Left cardiac atrium (tissue), 4 donors: Measurements from ENCODE around the gene ATXN7L3B. TPM values are rescaled to one million over a fixed set of nuclear protein-coding genes. Genes with fewer than 3 reads are reported as not detected.
"Not testable (repeated sequence)": the region's sequence is repeated elsewhere in the genome, so short reads cannot be mapped to it uniquely, and the experiment has no call there.

Experiments used
- ATAC-seq, 2 donors: fragments of 200-7000 bp; cut with Tn5 transposase; one replicate each; pipeline ENCODE4 v1.9.1; 2020; ENCODE audit warnings: mild to moderate bottlenecking in 2 of 2, moderate library complexity in 2 of 2
- DNase-seq: peaks from one replicate; pipeline ENCODE4 v3.0.0-alpha.2; 2020
- intact Hi-C, 2 donors: fragments of 100-400 bp; cut with DNase I; formaldehyde crosslinking; loops; one replicate each; pipeline versions ENCODE4 v1.14.1 to v1.15.1; 2022 to 2023
- long read RNA-seq: library from polyadenylated mRNA; unstranded; transcript quantifications from one replicate; pipeline ENCODE4 v2.0.0, GENCODE V29; 2021
- total RNA-seq, 2 donors: library from RNA; stranded (reverse); fragmentation: NEBNext Ultra II Directional; extraction: Animal tissue kit (Norgen Biotek cat#: 25700); gene quantifications; one replicate each; pipeline ENCODE4 v1.2.1, GENCODE V29; 2021
- donor health status: DM: no; HTN: yes; CAD: no.
- donor health status: DM: no; HTN: yes; CAD: no; lungs with severe emphysema.
- donor health status: DM: yes; HTN: yes; CAD: no.
- donor health status: Dilated cardiomyopathy.

ATXN7L3B gene
- total RNA-seq: 10 to 100 TPM; 22.0 to 22.5 TPM
- long read RNA-seq, full-length matches to known transcripts: 68 of 68 reads
- long read RNA-seq, partial matches to known transcripts: 0 of 68 reads
- long read RNA-seq, other reads (novel, unspliced or antisense): 0 of 68 reads

DNA sequence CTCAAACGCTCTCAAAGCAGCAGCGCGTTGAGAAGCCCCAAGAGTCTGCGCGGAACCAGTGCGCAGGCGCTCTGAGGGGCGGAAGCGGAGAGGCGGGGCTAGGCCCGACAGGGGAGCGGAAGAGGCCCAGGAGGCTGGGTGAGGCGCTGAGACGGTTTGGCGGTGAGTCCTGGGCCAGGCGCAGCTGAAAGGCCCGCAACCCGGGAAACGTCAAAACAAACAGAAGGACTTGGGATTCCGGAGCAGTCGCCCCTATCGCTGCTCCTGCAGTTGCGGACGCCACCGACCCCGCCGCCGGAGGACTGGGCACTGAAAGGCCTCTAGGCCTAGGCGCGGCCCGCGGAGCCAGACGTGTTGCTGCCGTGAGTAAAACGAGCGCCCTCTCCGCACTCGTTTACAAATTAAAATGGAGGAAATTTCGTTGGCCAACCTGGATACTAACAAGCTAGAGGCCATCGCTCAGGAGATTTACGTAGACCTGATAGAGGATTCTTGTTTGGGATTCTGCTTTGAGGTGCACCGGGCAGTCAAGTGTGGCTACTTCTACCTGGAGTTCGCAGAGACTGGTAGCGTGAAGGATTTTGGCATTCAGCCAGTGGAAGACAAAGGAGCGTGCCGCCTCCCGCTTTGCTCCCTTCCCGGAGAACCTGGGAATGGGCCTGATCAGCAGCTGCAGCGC is at the start of gene ATXN7L3B:
TSS of gene ATXN7L3B (plus strand) at position 129 of the 679 bp plus-strand sequence. CDS start at position 407, 278 bp downstream.
- peak; percentile 100 for ATAC-seq
- peak; percentile 94 for DNase-seq
- intact Hi-C loops: no loop called here

DNA sequence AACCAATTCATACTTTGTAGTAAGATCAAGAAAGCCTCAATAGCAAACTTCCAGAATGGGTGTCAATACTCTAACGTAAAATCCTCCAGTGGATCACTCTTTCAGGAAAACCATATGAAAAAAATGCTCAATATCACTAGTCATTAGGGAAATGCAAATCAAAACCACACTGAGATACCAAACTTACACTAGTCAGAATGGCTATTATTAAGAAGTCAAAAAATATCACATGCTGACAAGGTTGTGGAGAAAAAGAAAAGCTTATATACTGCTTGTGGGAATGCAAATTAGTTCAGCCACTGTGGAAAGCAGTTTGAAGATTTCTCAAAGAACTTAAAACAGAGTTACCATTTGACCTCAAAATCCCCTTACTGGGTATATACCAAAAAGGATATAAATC is 49.5 kb upstream of the ATXN7L3B start:
- ATAC-seq (no peak), DNase-seq (no peak)
- intact Hi-C loops: no loop called here

- ATAC-seq (no peak), DNase-seq (no peak)
- intact Hi-C loops: no loop called here
Observed at GRCh38 chr12:74489543-74489942, 48.1 kb upstream of the ATXN7L3B start.

- no peak for ATAC-seq
- DNase-seq: no peak
- intact Hi-C loops: no loop called here
Observed at GRCh38 chr12:74490390-74491064, 47.1 kb upstream of the ATXN7L3B start.

DNA sequence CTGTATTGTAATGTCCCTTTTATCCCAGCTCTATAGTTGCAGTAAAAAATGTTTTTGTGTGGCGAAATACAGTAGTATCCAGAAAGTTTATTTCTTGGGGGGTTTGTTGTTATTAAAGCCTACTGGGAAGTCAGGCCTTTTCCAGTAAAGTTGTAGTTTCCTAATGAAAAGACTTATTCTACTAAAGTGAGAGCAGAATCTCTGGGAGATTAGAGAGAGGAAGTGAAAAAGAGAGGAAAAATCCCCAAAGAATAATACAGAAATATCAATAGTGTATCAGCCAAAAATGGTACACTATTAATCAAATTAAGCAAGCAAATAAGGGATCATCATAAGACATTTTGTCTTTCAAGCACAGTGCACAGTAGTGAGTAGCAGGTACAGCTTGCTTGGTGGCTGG is 46.3 kb upstream of the ATXN7L3B start:
- no peak for ATAC-seq
- DNase-seq: no peak
- intact Hi-C loops: no loop called here

DNA sequence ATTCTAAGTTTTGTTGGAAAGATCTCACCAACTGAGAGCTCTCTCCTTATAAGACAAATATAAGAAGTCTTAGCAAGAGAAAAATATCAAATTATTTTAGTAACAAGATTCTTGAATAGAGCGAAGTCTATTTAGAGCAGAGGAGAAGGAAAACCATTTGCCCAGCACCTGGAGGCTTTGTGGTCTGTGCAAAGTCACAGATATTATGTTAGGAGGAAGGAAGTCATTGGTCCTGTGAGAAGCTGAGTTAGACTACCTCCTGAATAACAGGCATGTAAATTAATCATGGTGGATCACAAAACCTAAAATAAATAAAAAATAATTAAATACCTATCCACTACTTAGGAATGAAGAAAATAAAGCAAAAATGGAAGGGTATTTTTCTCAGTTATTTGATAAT is 38.4 kb upstream of the ATXN7L3B start:
- intact Hi-C loops: no loop called here
- no peak for DNase-seq
- ATAC-seq: no peak

DNA sequence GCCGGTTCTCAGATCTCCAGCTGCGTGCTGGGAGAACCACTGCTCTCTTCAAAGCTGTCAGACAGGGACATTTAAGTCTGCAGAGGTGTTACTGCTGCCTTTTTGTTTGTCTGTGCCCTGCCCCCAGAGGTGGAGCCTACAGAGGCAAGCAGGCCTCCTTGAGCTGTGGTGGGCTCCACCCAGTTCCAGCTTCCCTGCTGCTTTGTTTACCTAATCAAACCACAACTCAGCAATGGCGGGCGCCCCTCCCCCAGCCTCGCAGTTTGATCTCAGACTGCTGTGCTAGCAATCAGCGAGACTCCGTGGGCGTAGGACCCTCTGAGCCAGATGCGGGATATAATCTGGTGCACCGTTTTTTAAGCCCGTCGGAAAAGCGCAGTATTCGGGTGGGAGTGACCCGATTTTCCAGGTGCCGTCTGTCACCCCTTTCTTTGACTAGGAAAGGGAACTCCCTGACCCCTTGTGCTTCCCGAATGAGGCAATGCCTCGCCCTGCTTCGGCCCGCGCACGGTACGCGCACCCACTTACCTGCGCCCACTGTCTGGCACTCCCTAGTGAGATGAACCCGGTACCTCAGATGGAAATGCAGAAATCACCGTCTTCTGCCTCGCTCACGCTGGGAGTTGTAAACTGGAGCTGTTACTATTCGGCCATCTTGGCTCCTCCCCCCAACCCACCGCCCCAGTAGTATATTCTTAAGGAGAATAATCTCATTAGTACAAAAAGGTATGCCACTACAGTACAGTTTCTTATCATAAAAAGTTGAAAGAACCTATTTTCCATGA is 28.6 kb upstream of the ATXN7L3B start:
- ATAC-seq: not testable (repeated sequence)

GRCh38 chr12:74509886-74510285 is 27.7 kb upstream of the ATXN7L3B start:
- ATAC-seq (no peak), DNase-seq (no peak)
- intact Hi-C loops: no loop called here

More for the DNA sequence above, 28.6 kb upstream of the ATXN7L3B start:
- DNase-seq, intact Hi-C loops: not testable (repeated sequence)

DNA sequence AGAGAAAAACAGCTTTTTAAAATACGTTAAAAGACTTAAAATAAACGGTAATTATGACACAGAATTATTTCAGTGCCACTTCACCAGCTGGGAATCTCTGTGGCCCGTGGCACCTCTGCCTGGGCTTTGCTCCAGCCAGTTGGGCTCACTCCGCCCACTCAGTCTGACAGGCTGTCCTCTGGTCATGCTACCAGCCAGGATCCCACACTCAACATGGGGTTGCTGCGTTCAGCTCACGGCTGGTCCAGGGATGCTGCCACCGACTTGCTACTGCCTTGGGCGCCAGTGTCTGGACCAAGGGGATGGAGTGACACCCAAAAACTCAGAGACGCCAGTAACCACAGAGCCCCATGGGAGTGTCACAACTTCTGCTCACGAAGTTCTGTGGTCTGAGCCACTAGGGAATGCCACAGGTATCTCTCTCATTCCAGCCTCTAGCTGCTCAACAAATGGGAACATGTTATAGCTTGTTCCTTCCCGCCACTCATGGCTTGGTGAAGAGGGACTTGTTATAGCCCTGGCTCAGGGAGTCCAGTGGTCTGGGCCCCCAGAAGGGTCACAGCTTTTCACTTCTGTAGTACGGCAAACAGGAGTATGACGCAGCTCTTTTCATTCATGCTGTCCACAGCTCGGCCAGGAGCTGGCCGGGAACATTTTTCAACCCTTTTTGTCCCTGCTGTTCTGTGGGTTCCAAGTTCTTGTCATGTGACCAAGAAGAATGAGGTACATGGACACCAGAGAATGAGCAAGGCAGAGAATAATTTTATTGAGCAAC is 23.4 kb upstream of the ATXN7L3B start:
- ATAC-seq (no peak), DNase-seq (no peak)
- intact Hi-C loops: no loop called here

- ATAC-seq: no peak
- intact Hi-C loops: no loop called here
Observed at GRCh38 chr12:74515849-74516248, 21.8 kb upstream of the ATXN7L3B start.

DNA sequence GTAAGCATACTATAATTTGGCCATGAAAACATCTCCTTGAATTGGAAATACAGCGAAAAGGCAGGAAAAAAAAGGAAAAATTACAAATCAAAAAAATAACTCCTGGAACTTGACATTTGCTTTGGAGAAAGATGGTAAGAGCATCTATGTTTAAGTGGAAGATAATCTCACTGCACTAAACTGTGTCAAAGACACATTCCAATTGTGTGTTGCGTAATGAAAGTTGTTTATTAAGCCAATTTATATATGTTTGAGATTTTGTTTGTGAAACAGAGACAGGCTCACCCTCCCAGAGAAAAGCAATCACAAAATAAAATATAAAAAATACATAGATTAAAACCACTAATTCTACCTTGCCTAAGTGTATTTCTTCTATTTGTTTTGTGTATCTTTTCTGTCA is 11.1 kb upstream of the ATXN7L3B start:
- intact Hi-C loops: no loop called here
- ATAC-seq: no peak
- no peak for DNase-seq

More at GRCh38 chr12:74515849-74516248, 21.8 kb upstream of the ATXN7L3B start:
- no peak for DNase-seq

DNA sequence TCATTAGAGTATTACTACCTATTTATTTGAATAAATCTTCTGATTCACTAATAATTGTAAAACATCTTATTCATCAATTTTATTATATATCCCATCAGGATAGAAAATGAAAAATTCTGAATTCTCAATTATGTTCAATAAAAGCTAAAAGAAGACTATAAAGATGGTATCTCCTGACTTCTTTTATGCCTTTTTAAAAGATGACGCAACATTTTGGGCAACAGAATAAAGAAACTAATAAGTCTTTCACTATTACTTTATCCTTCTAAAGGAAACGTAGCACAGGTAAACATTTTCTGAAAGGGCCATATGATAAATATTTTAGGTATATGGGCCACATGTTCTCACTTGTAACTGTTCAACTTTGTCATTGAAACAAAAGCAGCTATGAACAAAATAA is 10.1 kb upstream of the ATXN7L3B start:
- no peak for DNase-seq
- intact Hi-C loops: no loop called here
- no peak for ATAC-seq

DNA sequence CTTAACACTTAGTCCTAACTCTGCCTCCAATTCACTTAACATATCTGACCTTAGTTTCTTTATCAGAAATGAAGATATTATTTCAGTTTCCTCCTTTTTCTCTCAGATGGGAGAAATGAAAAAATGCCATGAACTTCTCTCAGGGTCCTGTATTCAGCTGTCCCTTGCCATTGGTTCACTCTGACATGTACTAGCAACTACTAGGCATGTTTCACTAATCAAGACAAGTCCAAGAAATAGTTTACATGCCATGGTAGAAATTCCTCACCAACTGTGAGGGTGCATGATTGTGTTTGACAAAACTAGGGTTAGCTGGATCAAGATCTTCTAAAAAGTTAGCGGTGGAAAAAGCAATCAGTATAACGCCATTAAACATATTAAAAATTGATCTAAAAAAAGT is 7.0 kb upstream of the ATXN7L3B start:
- intact Hi-C loops: no loop called here
- ATAC-seq (no peak), DNase-seq (no peak)

DNA sequence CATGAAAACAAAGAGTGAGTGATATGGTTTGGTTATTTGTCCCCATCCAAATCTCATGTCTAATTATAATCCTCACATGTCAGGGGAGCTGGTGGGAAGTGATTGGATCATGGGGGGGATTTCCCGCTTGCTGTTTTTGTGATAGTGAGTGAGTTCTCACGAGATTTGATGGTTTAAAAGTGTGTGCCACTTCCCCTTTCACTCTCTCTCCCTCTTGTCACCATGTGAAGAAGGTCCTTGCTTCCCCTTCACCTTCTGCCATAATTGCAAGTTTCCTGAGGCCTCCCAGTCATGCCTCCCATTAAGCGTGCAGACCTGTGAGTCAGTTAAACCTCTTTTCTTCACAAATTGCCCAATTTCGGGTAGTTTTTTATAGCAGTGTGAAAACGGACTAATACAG is 2.1 kb upstream of the ATXN7L3B start:
- intact Hi-C loops: no loop called here
- no peak for ATAC-seq
- DNase-seq: no peak

DNA sequence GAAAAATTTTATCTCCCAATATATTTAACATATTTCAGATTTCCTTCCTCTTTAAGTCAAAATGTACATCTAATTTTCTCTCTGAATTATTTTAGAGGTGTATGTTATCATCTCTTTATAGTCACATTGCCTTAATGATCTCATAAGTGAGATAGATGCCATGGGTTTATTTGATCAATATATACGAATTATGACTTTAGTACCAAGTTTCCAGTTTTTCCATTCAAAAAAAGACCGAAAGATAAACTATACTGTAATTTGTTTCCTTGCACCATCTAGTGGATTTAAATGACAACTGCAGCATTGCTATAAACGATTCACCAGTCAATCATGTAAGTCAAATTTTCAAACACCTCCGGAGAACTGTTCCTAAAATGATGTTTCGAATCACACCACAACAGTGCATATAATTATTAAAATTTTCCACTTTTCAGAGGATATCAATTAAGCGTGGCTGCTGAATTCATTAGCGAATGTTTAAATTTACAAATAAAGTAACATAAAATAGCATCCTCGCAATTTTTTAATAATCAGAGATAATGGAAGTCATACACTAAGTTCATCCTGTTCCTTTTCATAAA is 419 bp upstream of the ATXN7L3B start:
- DNase-seq: no peak
- intact Hi-C loops: no loop called here
- ATAC-seq: peak; percentile 28 to 52

DNA sequence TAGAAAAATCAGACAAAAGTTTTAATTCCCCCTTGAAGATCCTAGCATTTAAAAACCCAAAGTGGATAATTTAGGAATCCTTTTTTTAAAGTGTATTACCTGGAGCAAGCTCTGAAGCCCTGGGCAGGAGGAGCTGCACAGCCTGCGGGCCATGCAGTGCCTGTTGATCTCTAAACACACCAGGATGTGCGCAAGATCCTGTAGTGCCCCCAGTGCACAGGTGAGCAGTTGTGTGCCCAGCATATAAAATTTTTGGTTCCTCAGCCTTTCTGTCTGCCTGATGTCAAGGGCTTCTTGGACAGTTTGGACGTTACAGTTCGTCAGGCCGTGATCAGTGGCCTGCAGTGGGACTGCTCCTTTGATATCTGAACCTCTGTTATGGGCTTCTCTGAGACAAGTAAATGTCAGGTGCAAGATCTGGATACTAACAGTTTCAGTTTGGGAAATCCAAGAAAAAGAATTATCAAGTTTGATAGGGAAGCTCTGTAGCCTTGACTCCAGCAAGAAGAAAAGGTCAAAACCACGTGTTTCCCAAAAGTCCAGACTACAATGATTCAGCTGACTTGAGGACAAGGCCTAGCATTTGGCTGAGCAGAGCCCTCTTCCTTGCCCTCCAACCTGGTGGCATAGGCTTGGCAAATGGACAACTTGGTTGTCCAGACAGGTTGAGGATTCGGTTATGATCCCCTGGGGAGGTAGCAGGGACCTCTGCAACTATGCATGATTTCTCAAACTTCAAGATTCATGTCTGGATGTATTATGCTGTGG is 1.0 kb downstream of the ATXN7L3B start:
- intact Hi-C loops: no loop called here
- no peak for DNase-seq

GRCh38 chr12:74539261-74539660 is 1.6 kb downstream of the ATXN7L3B start:
- no peak for ATAC-seq
- no peak for DNase-seq
- intact Hi-C loops: no loop called here

More for the DNA sequence above, 1.0 kb downstream of the ATXN7L3B start:
- ATAC-seq: peak; percentile 10 to 21
